Caco-2 (cell line): ENCODE results near the gene GRID1. TPM values are rescaled to one million over a fixed set of nuclear protein-coding genes. Genes with fewer than 3 reads are reported as not detected.

Source experiments
- BruUV-seq: library from RNA; stranded (reverse); fragments of 400-500 nt; replicated peaks from 2 replicates; lab custom pipeline; 2021; lab: Mats Ljungman, UMichigan
- CTCF ChIA-PET: fragments of 300-600 bp; sonication (Branson Sonifier 250); formaldehyde crosslinking; loops from one replicate; lab custom pipeline; 2022; ENCODE audit warnings: antibody characterized with exemption; lab: Charles Lee
- POLR2A ChIA-PET: fragments of 300-600 bp; sonication (Branson Sonifier 250); formaldehyde crosslinking; loops from one replicate; lab custom pipeline; 2022; ENCODE audit warnings: antibody characterized with exemption; lab: Charles Lee
- DNase-seq, 2 experiments: peaks; one replicate each; pipeline versions ENCODE4 v3.0.0 to v3.0.0-alpha.2; 2020 to 2022
- H3K27me3 ChIP-seq: replicated peaks from 2 replicates; pipeline ENCODE4 v1.6.0; 2011; ENCODE audit warnings: low read length; ENCODE audit not compliant: control insufficient read depth, insufficient read depth
- H3K36me3 ChIP-seq: 2 replicates; pipeline ENCODE4 v1.5.1; 2011; ENCODE audit warnings: low read length; ENCODE audit not compliant: control insufficient read depth, insufficient read depth
- H3K4me1 ChIP-seq: fragments of 250-450 bp; sonication (Bioruptor Pico); 2 replicates; pipeline ENCODE4 v1.5.1; 2020; ENCODE audit warnings: mild to moderate bottlenecking
- H3K4me3 ChIP-seq: 2 replicates; pipeline ENCODE4 v1.5.1; 2011; ENCODE audit warnings: low read depth, mild to moderate bottlenecking, control low read depth, low read length
- H3K9me3 ChIP-seq: fragments of 250-450 bp; sonication (Bioruptor Pico); 2 replicates; pipeline ENCODE4 v1.5.1; 2020; ENCODE audit warnings: mild to moderate bottlenecking, moderate library complexity
- H3K27ac Mint-ChIP-seq: one replicate; pipeline ENCODE4 v1.8.0; 2022; ENCODE audit warnings: mixed read lengths; ENCODE audit not compliant: unreplicated experiment
- H3K27me3 Mint-ChIP-seq: one replicate; pipeline ENCODE4 v1.8.0; 2022; ENCODE audit warnings: mixed read lengths; ENCODE audit not compliant: insufficient read depth, unreplicated experiment
- H3K36me3 Mint-ChIP-seq: one replicate; pipeline ENCODE4 v1.8.0; 2022; ENCODE audit warnings: mild to moderate bottlenecking, mixed read lengths; ENCODE audit not compliant: insufficient read depth, unreplicated experiment
- H3K4me1 Mint-ChIP-seq: one replicate; pipeline ENCODE4 v1.8.0; 2022; ENCODE audit warnings: low read depth, mixed read lengths; ENCODE audit not compliant: unreplicated experiment
- H3K4me3 Mint-ChIP-seq: one replicate; pipeline ENCODE4 v1.8.0; 2022; ENCODE audit warnings: mild to moderate bottlenecking, moderate library complexity, mixed read lengths; ENCODE audit not compliant: unreplicated experiment
- H3K9me3 Mint-ChIP-seq: one replicate; pipeline ENCODE4 v1.8.0; 2022; ENCODE audit warnings: mixed read lengths; ENCODE audit not compliant: unreplicated experiment
- intact Hi-C: fragments of 100-400 bp; cut with micrococcal nuclease; formaldehyde crosslinking; loops from one replicate; pipeline ENCODE4 v1.10.0; 2022; ENCODE audit not compliant: unreplicated experiment
- total RNA-seq: library from RNA; stranded (reverse); gene quantifications from 2 replicates; pipeline ENCODE4 v1.2.3, GENCODE V29; 2022
- TF ChIP-seq, protein P1 (sequence below), 2 experiments: fragments of 200-600 bp in 1 of 2; IDR thresholded peaks; 1 replicate in 1 of 2; 2 replicates in 1 of 2; pipeline versions ENCODE4 v1.5.1 to v1.8.0; 2011 to 2022; ENCODE audit warnings: antibody characterized with exemption in 1 of 2, control low read depth in 1 of 2, inconsistent platforms in 1 of 2, low read depth in 1 of 2, low read length in 1 of 2, mild to moderate bottlenecking in 1 of 2, moderate library complexity in 1 of 2; ENCODE audit not compliant: insufficient read depth in 1 of 2, severe bottlenecking in 1 of 2, unreplicated experiment in 1 of 2

The GRID1 gene
- total RNA-seq, 1 experiment from 2014 or later, result 8.0 TPM

DNA sequence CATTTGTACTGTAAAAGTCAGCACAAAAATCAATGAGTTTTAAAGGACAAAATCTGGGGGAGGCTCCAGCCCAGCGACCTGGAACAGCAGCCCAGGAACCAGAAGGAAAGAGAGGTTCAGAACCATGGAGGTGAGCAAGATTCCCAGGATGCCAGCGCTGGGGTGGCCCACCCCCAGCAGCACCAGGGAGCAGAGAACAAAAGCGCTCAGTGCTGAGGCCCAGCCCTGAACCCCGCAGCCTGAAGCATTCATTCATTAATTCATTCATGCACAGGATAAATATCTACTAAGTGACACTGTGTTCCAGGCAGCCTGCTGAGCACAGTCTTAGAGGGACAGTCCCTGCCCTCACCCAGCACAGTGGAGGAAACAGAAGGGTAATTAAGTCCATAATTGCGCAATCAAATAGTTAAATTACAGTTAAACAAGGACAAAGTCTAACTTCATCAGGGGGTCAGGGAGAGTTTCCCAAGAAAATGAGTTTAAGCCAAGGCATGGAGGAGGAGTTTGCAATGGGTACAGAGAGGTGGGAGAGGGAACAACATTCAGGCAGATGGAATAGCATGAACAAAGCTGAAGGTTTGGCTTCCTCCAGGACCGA is 202.3 kb downstream of the GRID1 start:
- no peak overlapping the region for H3K27ac Mint-ChIP-seq
- CTCF ChIA-PET, result no interaction called here
- no peaks in the 10 kb centered on the region for H3K27me3 ChIP-seq
- no peaks in the 10 kb centered on the region for H3K9me3 ChIP-seq
- H3K36me3 ChIP-seq, result no peaks in the 10 kb centered on the region
- POLR2A ChIA-PET, result no interaction called here
- H3K9me3 Mint-ChIP-seq, result no peaks in the 10 kb centered on the region
- intact Hi-C loops, result no loop called here
- no peak overlapping the region for H3K4me3 Mint-ChIP-seq
- no peak overlapping the region for H3K4me3 ChIP-seq
- no TSS peak for BruUV-seq
- peaks cover 11% of the 10 kb centered on the region for H3K4me1 Mint-ChIP-seq
- peak in 1 of 2 experiments; percentile 30 for DNase-seq
- H3K36me3 Mint-ChIP-seq, result no peaks in the 10 kb centered on the region
- H3K4me1 ChIP-seq, result peaks cover 15% of the 10 kb centered on the region
- no peaks in the 10 kb centered on the region for H3K27me3 Mint-ChIP-seq
- TF ChIP-seq, protein P1, sequence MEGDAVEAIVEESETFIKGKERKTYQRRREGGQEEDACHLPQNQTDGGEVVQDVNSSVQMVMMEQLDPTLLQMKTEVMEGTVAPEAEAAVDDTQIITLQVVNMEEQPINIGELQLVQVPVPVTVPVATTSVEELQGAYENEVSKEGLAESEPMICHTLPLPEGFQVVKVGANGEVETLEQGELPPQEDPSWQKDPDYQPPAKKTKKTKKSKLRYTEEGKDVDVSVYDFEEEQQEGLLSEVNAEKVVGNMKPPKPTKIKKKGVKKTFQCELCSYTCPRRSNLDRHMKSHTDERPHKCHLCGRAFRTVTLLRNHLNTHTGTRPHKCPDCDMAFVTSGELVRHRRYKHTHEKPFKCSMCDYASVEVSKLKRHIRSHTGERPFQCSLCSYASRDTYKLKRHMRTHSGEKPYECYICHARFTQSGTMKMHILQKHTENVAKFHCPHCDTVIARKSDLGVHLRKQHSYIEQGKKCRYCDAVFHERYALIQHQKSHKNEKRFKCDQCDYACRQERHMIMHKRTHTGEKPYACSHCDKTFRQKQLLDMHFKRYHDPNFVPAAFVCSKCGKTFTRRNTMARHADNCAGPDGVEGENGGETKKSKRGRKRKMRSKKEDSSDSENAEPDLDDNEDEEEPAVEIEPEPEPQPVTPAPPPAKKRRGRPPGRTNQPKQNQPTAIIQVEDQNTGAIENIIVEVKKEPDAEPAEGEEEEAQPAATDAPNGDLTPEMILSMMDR (IDR thresholded peaks at IDR 0.05; ENCODE audit: insufficient read depth in 1 of 2, low read depth in 1 of 2, low read length in 1 of 2, severe bottlenecking in 1 of 2, unreplicated experiment in 1 of 2), result no peak

DNA sequence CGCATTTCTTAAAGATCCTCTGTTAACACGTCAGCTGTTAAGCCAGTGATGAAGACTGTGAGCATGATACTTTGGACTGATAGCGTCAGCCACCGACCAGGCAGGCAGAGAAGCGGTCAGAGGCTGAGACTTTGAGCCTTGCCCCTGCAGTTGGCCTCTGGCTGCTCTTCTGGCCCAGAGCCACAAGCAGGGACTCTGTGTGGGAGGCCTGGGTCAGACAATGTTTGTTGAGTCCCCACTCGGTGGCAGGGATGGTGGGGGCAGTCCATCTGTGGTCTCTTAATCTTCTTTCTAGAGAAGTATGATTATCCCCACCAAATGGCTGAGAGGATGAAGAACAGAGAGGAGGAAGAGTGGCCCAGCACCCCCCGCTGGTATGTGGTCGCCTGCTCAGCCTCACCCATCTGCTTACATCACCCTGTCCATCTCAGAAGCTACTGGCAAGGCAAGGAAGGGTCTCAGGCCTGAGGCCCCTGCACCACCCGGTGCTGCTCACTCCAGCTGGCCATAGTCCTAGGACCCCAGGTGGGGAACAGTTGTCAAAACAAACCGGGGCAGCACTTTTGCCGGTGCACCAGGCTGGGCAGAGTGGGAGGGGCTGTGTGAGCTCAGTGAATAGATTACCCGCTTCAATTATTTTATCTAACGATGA is 202.9 kb downstream of the GRID1 start:
- no peaks in the 10 kb centered on the region for H3K36me3 Mint-ChIP-seq
- peaks cover 11% of the 10 kb centered on the region for H3K4me1 Mint-ChIP-seq
- no peaks in the 10 kb centered on the region for H3K27me3 ChIP-seq
- DNase-seq, result peak in 1 of 2 experiments; percentile 45
- H3K27ac Mint-ChIP-seq, result no peak overlapping the region
- H3K4me3 Mint-ChIP-seq, result no peak overlapping the region
- BruUV-seq, result no TSS peak
- ChIA-PET POLR2A (no interaction called here), CTCF (no interaction called here)
- H3K9me3 ChIP-seq, result no peaks in the 10 kb centered on the region
- H3K4me1 ChIP-seq, result peaks cover 15% of the 10 kb centered on the region
- no peaks in the 10 kb centered on the region for H3K27me3 Mint-ChIP-seq
- H3K4me3 ChIP-seq, result no peak overlapping the region
- TF ChIP-seq, protein P1 (IDR thresholded peaks at IDR 0.05; ENCODE audit: insufficient read depth in 1 of 2, low read depth in 1 of 2, low read length in 1 of 2, severe bottlenecking in 1 of 2, unreplicated experiment in 1 of 2), result no peak
- H3K9me3 Mint-ChIP-seq, result no peaks in the 10 kb centered on the region
- intact Hi-C loops, result no loop called here
- H3K36me3 ChIP-seq, result no peaks in the 10 kb centered on the region

DNA sequence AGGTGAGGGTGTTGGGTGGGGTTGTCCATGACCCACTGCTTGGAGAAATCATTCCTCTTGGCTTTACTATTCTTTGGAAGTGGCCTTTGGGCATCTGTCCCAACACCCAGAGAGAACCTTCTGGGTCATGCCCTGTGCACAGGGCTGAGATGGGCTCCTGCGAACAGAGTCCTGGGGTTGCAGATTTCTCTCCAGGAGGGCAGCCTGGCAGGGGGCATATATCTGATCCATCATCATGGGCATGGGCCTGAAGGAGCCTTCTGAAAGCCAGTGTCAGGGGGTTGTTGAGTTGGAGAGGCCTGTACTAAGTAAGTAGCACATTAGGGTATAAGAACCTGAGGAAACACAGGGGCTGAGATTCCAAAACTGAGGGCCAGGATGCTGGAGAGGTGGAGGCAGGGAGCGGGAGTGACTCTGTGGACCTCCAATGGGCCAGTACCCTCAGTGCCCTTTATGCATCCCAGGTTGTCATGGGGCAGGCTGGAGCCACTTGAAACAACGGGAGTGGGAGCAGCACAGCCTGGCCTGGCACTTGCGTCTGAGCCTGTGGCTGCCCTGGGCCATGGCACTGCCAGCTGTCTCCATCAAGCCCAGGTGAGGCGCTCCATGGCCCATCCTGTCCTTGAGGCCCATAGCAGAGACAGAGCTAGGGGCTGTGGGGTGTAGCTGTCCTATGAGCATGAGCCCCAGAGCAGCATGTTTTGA is 203.7 kb downstream of the GRID1 start:
- H3K4me3 ChIP-seq, result no peak overlapping the region
- Mint-ChIP-seq H3K36me3 (no peaks in the 10 kb centered on the region), H3K4me1 (peaks cover 11% of the 10 kb centered on the region), H3K4me3 (no peak overlapping the region), H3K27me3 (no peaks in the 10 kb centered on the region), H3K27ac (no peak overlapping the region), H3K9me3 (no peaks in the 10 kb centered on the region)
- H3K27me3 ChIP-seq, result no peaks in the 10 kb centered on the region
- BruUV-seq, result no TSS peak
- ChIA-PET POLR2A (no interaction called here), CTCF (no interaction called here)
- intact Hi-C loops, result no loop called here
- H3K4me1 ChIP-seq, result peaks cover 15% of the 10 kb centered on the region
- TF ChIP-seq, protein P1 (IDR thresholded peaks at IDR 0.05; ENCODE audit: insufficient read depth in 1 of 2, low read depth in 1 of 2, low read length in 1 of 2, severe bottlenecking in 1 of 2, unreplicated experiment in 1 of 2), result no peak
- peak in 1 of 2 experiments; percentile 18 for DNase-seq
- H3K9me3 ChIP-seq, result no peaks in the 10 kb centered on the region
- no peaks in the 10 kb centered on the region for H3K36me3 ChIP-seq
